ENCODE results near the gene MBLAC2.
A peak's percentile ranks its signal among the peaks of the same experiment; 100 is the strongest.

The MBLAC2 gene

GRCh38 chr5:90424245-90424644 is 50.3 kb downstream of the MBLAC2 start:
- H3K36me3 ChIP-seq (replicated peaks) = no peaks in the 10 kb centered on the region
- in situ Hi-C loops (cut with MboI; ENCODE audit: low sequenced_read_pairs) = no loop called here
- H3K9me3 ChIP-seq = no peaks in the 10 kb centered on the region
- H3K27me3 ChIP-seq (ENCODE audit: low read depth) = peaks cover 2% of the 10 kb centered on the region; the same call in 1 of the 2 replicates
- H3K4me1 ChIP-seq = no peaks in the 10 kb centered on the region
- no peak for DNase-seq (ENCODE audit: low spot score in 2 of 2)
- H3K4me3 ChIP-seq = no peak overlapping the region

- DNase-seq (ENCODE audit: low spot score in 2 of 2) = peak in 1 of 2 experiments; percentile 23
- Histone ChIP-seq H3K36me3 (replicated peaks) (no peaks in the 10 kb centered on the region), H3K4me3 (no peak overlapping the region), H3K4me1 (no peaks in the 10 kb centered on the region), H3K9me3 (no peaks in the 10 kb centered on the region), H3K27me3 (ENCODE audit: low read depth) (no peaks in the 10 kb centered on the region; the same call in 1 of the 2 replicates)
- in situ Hi-C loops (cut with MboI; ENCODE audit: low sequenced_read_pairs) = no loop called here
Observed at GRCh38 chr5:90421136-90421535, 53.4 kb downstream of the MBLAC2 start.

- Histone ChIP-seq H3K4me1 (no peaks in the 10 kb centered on the region), H3K27me3 (ENCODE audit: low read depth) (no peaks in the 10 kb centered on the region), H3K4me3 (no peak overlapping the region), H3K36me3 (replicated peaks) (no peaks in the 10 kb centered on the region), H3K9me3 (no peaks in the 10 kb centered on the region)
- in situ Hi-C loops (cut with MboI; ENCODE audit: low sequenced_read_pairs) = no loop called here
- no peak for DNase-seq (ENCODE audit: low spot score in 2 of 2)
Observed at GRCh38 chr5:90418214-90418613, 56.4 kb downstream of the MBLAC2 start.

- Histone ChIP-seq H3K9me3 (no peaks in the 10 kb centered on the region), H3K36me3 (replicated peaks) (peaks cover 9% of the 10 kb centered on the region; the same call in 1 of the 2 replicates), H3K4me3 (peak overlapping the region; percentile 83), H3K27me3 (ENCODE audit: low read depth) (no peaks in the 10 kb centered on the region), H3K4me1 (peaks cover 22% of the 10 kb centered on the region)
- DNase-seq (ENCODE audit: low spot score in 2 of 2) = peak in 1 of 2 experiments; percentile 16
- in situ Hi-C loops (cut with MboI; ENCODE audit: low sequenced_read_pairs) = no loop called here
Observed at GRCh38 chr5:90410178-90410762, 64.3 kb downstream of the MBLAC2 start.

GRCh38 chr5:90409318-90410177 is 65.0 kb downstream of the MBLAC2 start, which contains the start of gene CETN3:
CETN3 (minus strand) TSS chr5:90409756; CDS start chr5:90409661, 95 bp downstream.
- Histone ChIP-seq H3K27me3 (ENCODE audit: low read depth) (no peaks in the 10 kb centered on the region), H3K36me3 (replicated peaks) (peaks cover 14% of the 10 kb centered on the region; the same call in 1 of the 2 replicates), H3K4me1 (peaks cover 22% of the 10 kb centered on the region), H3K4me3 (peak within 1 kb of the TSS; percentile 83), H3K9me3 (no peaks in the 10 kb centered on the region)
- in situ Hi-C loops (cut with MboI; ENCODE audit: low sequenced_read_pairs) = no loop called here
- peak; percentile 97 for DNase-seq (ENCODE audit: low spot score in 2 of 2)

- Histone ChIP-seq H3K27me3 (ENCODE audit: low read depth) (no peaks in the 10 kb centered on the region), H3K4me3 (peak overlapping the region; percentile 83), H3K9me3 (no peaks in the 10 kb centered on the region), H3K36me3 (replicated peaks) (peaks cover 21% of the 10 kb centered on the region), H3K4me1 (peaks cover 22% of the 10 kb centered on the region)
- in situ Hi-C loops (cut with MboI; ENCODE audit: low sequenced_read_pairs) = no loop called here
- DNase-seq (ENCODE audit: low spot score in 2 of 2) = peak; percentile 13 to 40
Observed at GRCh38 chr5:90408571-90409317, 65.8 kb downstream of the MBLAC2 start.

All from HAP-1 (cell line).